ENCODE results near the gene LMX1A. TPM values are rescaled to one million over a fixed set of nuclear protein-coding genes. Genes with fewer than 3 reads are reported as not detected.

The LMX1A gene
- polyA plus RNA-seq, 3 donors = not detected

GRCh38 chr1:165342168-165342567 lies 14.3 kb downstream of the LMX1A start:
- H3K27me3 Mint-ChIP-seq (ENCODE audit: low read depth in 3 of 3) = peaks cover 17 to 48% (median 40%) of the 10 kb centered on the region in 3 donors
- Histone ChIP-seq H3K36me3 (replicated peaks in 1 of 2; ENCODE audit: control insufficient read depth in 1 of 2, insufficient read depth in 2 of 2, low read length in 2 of 2) (no peaks in the 10 kb centered on the region), H3K27ac (ENCODE audit: low read depth in 1 of 2, low read length in 2 of 2) (no peak overlapping the region), H3K4me3 (replicated peaks in 1 of 3; ENCODE audit: low read depth in 2 of 3, low read length in 3 of 3) (no peak overlapping the region), H3K79me2 (ENCODE audit: insufficient read depth, low read length) (no peaks in the 10 kb centered on the region), H3K9ac (ENCODE audit: insufficient read depth, low read length, poor library complexity, severe bottlenecking) (no peak overlapping the region), H2AFZ (ENCODE audit: insufficient read depth, low read depth, low read length, poor library complexity, severe bottlenecking) (no peak overlapping the region), H4K20me1 (ENCODE audit: insufficient read depth, low read length) (no peaks in the 10 kb centered on the region), H3K4me2 (replicated peaks; ENCODE audit: extremely low read depth, low read length, poor library complexity, severe bottlenecking) (no peak overlapping the region), H3K9me3 (replicated peaks in 1 of 2; ENCODE audit: control insufficient read depth in 1 of 2, insufficient read depth in 1 of 2, low read length in 2 of 2) (no peaks in the 10 kb centered on the region), H3K4me1 (ENCODE audit: control insufficient read depth in 1 of 2, insufficient read depth in 2 of 2, low read length in 2 of 2) (no peaks in the 10 kb centered on the region), H3K27me3 (ENCODE audit: control insufficient read depth in 2 of 2, insufficient read depth in 2 of 2, low read length in 2 of 2) (peaks cover 26 to 29% of the 10 kb centered on the region in 2 donors)
- no peak overlapping the region for H3K27ac Mint-ChIP-seq
- no peaks in the 10 kb centered on the region for H3K36me3 Mint-ChIP-seq
- no peak overlapping the region for H3K4me3 Mint-ChIP-seq
- WGBS (ENCODE audit: insufficient coverage) = 92% methylated on average over 2 of the region's 2 CpGs
- no peak for DNase-seq
- H3K9me3 Mint-ChIP-seq = peaks cover 0 to 13% (median 0%) of the 10 kb centered on the region in 7 donors
- TF ChIP-seq CTCF (IDR thresholded peaks at IDR 0.05) = no peak
- intact Hi-C loops (cut with micrococcal nuclease) = no loop called here
- no peaks in the 10 kb centered on the region for H3K4me1 Mint-ChIP-seq

GRCh38 chr1:165339164-165339563 lies 17.4 kb downstream of the LMX1A start:
- Mint-ChIP-seq H3K27me3 (ENCODE audit: low read depth in 3 of 3) (peaks cover 9 to 23% (median 19%) of the 10 kb centered on the region in 3 donors), H3K4me1 (no peaks in the 10 kb centered on the region), H3K4me3 (no peak overlapping the region), H3K27ac (no peak overlapping the region), H3K9me3 (peaks cover 0 to 12% (median 0%) of the 10 kb centered on the region in 7 donors), H3K36me3 (no peaks in the 10 kb centered on the region)
- 90% methylated on average over 4 of the region's 5 CpGs for WGBS (ENCODE audit: insufficient coverage)
- TF ChIP-seq CTCF (IDR thresholded peaks at IDR 0.05) = no peak
- no peaks in the 10 kb centered on the region for H3K9me3 ChIP-seq (replicated peaks in 1 of 2; ENCODE audit: control insufficient read depth in 1 of 2, insufficient read depth in 1 of 2, low read length in 2 of 2)
- H3K79me2 ChIP-seq (ENCODE audit: insufficient read depth, low read length) = no peaks in the 10 kb centered on the region
- H3K27ac ChIP-seq (ENCODE audit: low read depth in 1 of 2, low read length in 2 of 2) = no peak overlapping the region
- no peak overlapping the region for H3K4me2 ChIP-seq (replicated peaks; ENCODE audit: extremely low read depth, low read length, poor library complexity, severe bottlenecking)
- intact Hi-C loops (cut with micrococcal nuclease) = no loop called here
- DNase-seq = no peak
- H3K9ac ChIP-seq (ENCODE audit: insufficient read depth, low read length, poor library complexity, severe bottlenecking) = no peak overlapping the region
- no peaks in the 10 kb centered on the region for H4K20me1 ChIP-seq (ENCODE audit: insufficient read depth, low read length)
- H3K36me3 ChIP-seq (replicated peaks in 1 of 2; ENCODE audit: control insufficient read depth in 1 of 2, insufficient read depth in 2 of 2, low read length in 2 of 2) = no peaks in the 10 kb centered on the region
- no peak overlapping the region for H2AFZ ChIP-seq (ENCODE audit: insufficient read depth, low read depth, low read length, poor library complexity, severe bottlenecking)
- H3K27me3 ChIP-seq (ENCODE audit: control insufficient read depth in 2 of 2, insufficient read depth in 2 of 2, low read length in 2 of 2) = peaks cover 10 to 15% of the 10 kb centered on the region in 2 donors
- no peak overlapping the region for H3K4me3 ChIP-seq (replicated peaks in 1 of 3; ENCODE audit: low read depth in 2 of 3, low read length in 3 of 3)
- no peaks in the 10 kb centered on the region for H3K4me1 ChIP-seq (ENCODE audit: control insufficient read depth in 1 of 2, insufficient read depth in 2 of 2, low read length in 2 of 2)
